HL-60 (cell line): Measurements from ENCODE around the gene DAP3.

Experiments used
- CTCF ChIP-seq: IDR thresholded peaks from one replicate; pipeline ENCODE4 v1.5.1; 2011; ENCODE audit warnings: low read length, control low read depth, inconsistent platforms; ENCODE audit not compliant: insufficient read depth
- TF ChIP-seq, protein P1 (sequence below): IDR thresholded peaks from 2 replicates; pipeline ENCODE4 v1.6.1; 2012; ENCODE audit warnings: low read depth; ENCODE audit not compliant: insufficient replicate concordance

GRCh38 chr1:155713075-155713474 lies 24.2 kb downstream of the DAP3 start:
- TF ChIP-seq, protein P1, sequence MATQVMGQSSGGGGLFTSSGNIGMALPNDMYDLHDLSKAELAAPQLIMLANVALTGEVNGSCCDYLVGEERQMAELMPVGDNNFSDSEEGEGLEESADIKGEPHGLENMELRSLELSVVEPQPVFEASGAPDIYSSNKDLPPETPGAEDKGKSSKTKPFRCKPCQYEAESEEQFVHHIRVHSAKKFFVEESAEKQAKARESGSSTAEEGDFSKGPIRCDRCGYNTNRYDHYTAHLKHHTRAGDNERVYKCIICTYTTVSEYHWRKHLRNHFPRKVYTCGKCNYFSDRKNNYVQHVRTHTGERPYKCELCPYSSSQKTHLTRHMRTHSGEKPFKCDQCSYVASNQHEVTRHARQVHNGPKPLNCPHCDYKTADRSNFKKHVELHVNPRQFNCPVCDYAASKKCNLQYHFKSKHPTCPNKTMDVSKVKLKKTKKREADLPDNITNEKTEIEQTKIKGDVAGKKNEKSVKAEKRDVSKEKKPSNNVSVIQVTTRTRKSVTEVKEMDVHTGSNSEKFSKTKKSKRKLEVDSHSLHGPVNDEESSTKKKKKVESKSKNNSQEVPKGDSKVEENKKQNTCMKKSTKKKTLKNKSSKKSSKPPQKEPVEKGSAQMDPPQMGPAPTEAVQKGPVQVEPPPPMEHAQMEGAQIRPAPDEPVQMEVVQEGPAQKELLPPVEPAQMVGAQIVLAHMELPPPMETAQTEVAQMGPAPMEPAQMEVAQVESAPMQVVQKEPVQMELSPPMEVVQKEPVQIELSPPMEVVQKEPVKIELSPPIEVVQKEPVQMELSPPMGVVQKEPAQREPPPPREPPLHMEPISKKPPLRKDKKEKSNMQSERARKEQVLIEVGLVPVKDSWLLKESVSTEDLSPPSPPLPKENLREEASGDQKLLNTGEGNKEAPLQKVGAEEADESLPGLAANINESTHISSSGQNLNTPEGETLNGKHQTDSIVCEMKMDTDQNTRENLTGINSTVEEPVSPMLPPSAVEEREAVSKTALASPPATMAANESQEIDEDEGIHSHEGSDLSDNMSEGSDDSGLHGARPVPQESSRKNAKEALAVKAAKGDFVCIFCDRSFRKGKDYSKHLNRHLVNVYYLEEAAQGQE: no peak
- no peak for TF ChIP-seq CTCF
